SK-N-SH (cell line): ENCODE results near the gene NDEL1. TPM values are rescaled to one million over a fixed set of nuclear protein-coding genes. Genes with fewer than 3 reads are reported as not detected.

Source experiments
- CTCF ChIA-PET: fragments of 300-600, 350-600 bp; formaldehyde crosslinking; extraction: SDS; loops from one replicate; lab custom pipeline; 2021; lab: Yijun Ruan, JAX
- POLR2A ChIA-PET: fragments of 350-600 bp; sonication (Branson Sonifier 250); formaldehyde crosslinking; extraction: SDS; loops from one replicate; lab custom pipeline; 2020; ENCODE audit warnings: antibody characterized with exemption, inconsistent platforms; lab: Yijun Ruan, JAX
- DNase-seq: peaks from one replicate; pipeline ENCODE4 v3.0.0; 2012
- H2AFZ ChIP-seq: fragments of 200-600 bp; sonication (generic); 2 replicates; pipeline ENCODE4 v1.8.1; 2016; ENCODE audit warnings: antibody characterized with exemption, mild to moderate bottlenecking, low read depth
- H3F3A ChIP-seq: fragments of 200-600 bp; sonication (generic); replicated peaks from 2 replicates; pipeline ENCODE3; 2016; ENCODE audit warnings: antibody characterized with exemption, mild to moderate bottlenecking; ENCODE audit not compliant: insufficient read depth
- H3K27ac ChIP-seq, 2 experiments: fragments of 200-500 bp in 1 of 2; fragments of 200-600 bp in 1 of 2; sonication (Bioruptor generic) in 1 of 2; sonication (generic), shearing (Covaris generic) in 1 of 2; 2 replicates each; pipeline versions ENCODE4 v1.5.1 to v1.6.1; 2014 to 2016; ENCODE audit warnings: low read depth in 2 of 2, inconsistent platforms in 1 of 2, low read length in 1 of 2, mild to moderate bottlenecking in 1 of 2, mixed read lengths in 1 of 2
- H3K27me3 ChIP-seq: fragments of 200-600 bp; sonication (generic), shearing (Covaris generic); 2 replicates; pipeline ENCODE4 v1.6.1; 2016; ENCODE audit warnings: mixed run types; ENCODE audit not compliant: insufficient read depth
- H3K36me3 ChIP-seq, 2 experiments: fragments of 200-500 bp in 1 of 2; fragments of 200-600 bp in 1 of 2; sonication (Bioruptor generic) in 1 of 2; sonication (generic) in 1 of 2; replicated peaks in 1 of 2; 2 replicates each; pipeline versions ENCODE3 to v1.5.1; 2014 to 2016; ENCODE audit warnings: low read length in 1 of 2, mild to moderate bottlenecking in 1 of 2; ENCODE audit not compliant: insufficient read depth in 2 of 2, control insufficient read depth in 1 of 2
- H3K4me1 ChIP-seq, 2 experiments: fragments of 200-500 bp in 1 of 2; fragments of 200-600 bp in 1 of 2; sonication (Bioruptor generic) in 1 of 2; sonication (generic), shearing (Covaris generic) in 1 of 2; 2 replicates each; pipeline versions ENCODE4 v1.5.1 to v1.6.1; 2014 to 2016; ENCODE audit warnings: low read depth in 1 of 2, low read length in 1 of 2, mixed run types in 1 of 2; ENCODE audit not compliant: insufficient read depth in 2 of 2, control insufficient read depth in 1 of 2
- H3K4me2 ChIP-seq: fragments of 200-600 bp; sonication (generic), shearing (Covaris generic); 2 replicates; pipeline ENCODE4 v1.6.1; 2017; ENCODE audit warnings: mixed run types
- H3K4me3 ChIP-seq, 2 experiments: fragments of 200-500 bp in 1 of 2; fragments of 200-600 bp in 1 of 2; sonication (Bioruptor generic) in 1 of 2; sonication (generic), shearing (Covaris generic) in 1 of 2; 2 replicates each; pipeline versions ENCODE4 v1.5.1 to v1.8.1; 2014 to 2016; ENCODE audit warnings: low read depth in 2 of 2, inconsistent platforms in 1 of 2, low read length in 1 of 2, mild to moderate bottlenecking in 1 of 2, mixed read lengths in 1 of 2, moderate library complexity in 1 of 2
- H3K79me2 ChIP-seq: fragments of 200-600 bp; sonication (generic); 2 replicates; pipeline ENCODE4 v1.8.1; 2017; ENCODE audit warnings: mild to moderate bottlenecking; ENCODE audit not compliant: insufficient read depth
- H3K9ac ChIP-seq: fragments of 200-600 bp; sonication (generic); 2 replicates; pipeline ENCODE4 v1.6.1; 2017; ENCODE audit warnings: mixed run types
- H3K9me2 ChIP-seq: fragments of 200-600 bp; sonication (generic); 2 replicates; pipeline ENCODE4 v1.6.1; 2017; ENCODE audit warnings: mixed run types
- H3K9me3 ChIP-seq: fragments of 200-600 bp; sonication (generic); 2 replicates; pipeline ENCODE4 v1.6.1; 2017; ENCODE audit warnings: mixed run types, mild to moderate bottlenecking, moderate library complexity
- H4K20me1 ChIP-seq: fragments of 200-600 bp; sonication (generic); 2 replicates; pipeline ENCODE4 v1.6.1; 2017; ENCODE audit warnings: mild to moderate bottlenecking, mixed run types; ENCODE audit not compliant: insufficient read depth
- CTCF ChIP-seq: fragments of 200-600 bp; sonication (generic); IDR thresholded peaks from 2 replicates; pipeline ENCODE4 v1.6.1; 2017; ENCODE audit warnings: antibody characterized with exemption, mild to moderate bottlenecking, moderate library complexity
- EP300 ChIP-seq, 2 experiments: IDR thresholded peaks; 2 replicates each; pipeline versions ENCODE4 v1.4.0 to v1.6.1; 2012; ENCODE audit warnings: borderline replicate concordance in 1 of 2, low read depth in 1 of 2, low read length in 1 of 2
- FOXJ3 ChIP-seq: sonication (generic); formaldehyde crosslinking; IDR thresholded peaks from 2 replicates; pipeline ENCODE4 v1.5.1; 2020; ENCODE audit warnings: mild to moderate bottlenecking, missing genetic modification reagents
- FOXM1 ChIP-seq: IDR thresholded peaks from 2 replicates; pipeline ENCODE4 v1.4.0; 2012; ENCODE audit warnings: low read depth, mild to moderate bottlenecking
- GABPA ChIP-seq: IDR thresholded peaks from 2 replicates; pipeline ENCODE4 v1.4.0; 2012; ENCODE audit warnings: low read depth, mild to moderate bottlenecking
- GATA2 ChIP-seq: sonication (generic); formaldehyde crosslinking; IDR thresholded peaks from 2 replicates; pipeline ENCODE4 v1.5.0; 2020; ENCODE audit warnings: mild to moderate bottlenecking, missing genetic modification reagents
- JUND ChIP-seq: IDR thresholded peaks from 2 replicates; pipeline ENCODE4 v1.4.0; 2012
- NFIC ChIP-seq: IDR thresholded peaks from 2 replicates; pipeline ENCODE4 v1.4.0; 2012; ENCODE audit warnings: borderline replicate concordance
- RCOR1 ChIP-seq: fragments of 150-350 bp; IDR thresholded peaks from 2 replicates; pipeline ENCODE4 v1.6.1; 2017; ENCODE audit warnings: antibody characterized with exemption, low read length
- REST ChIP-seq: IDR thresholded peaks from 2 replicates; pipeline ENCODE4 v1.6.1; 2012; ENCODE audit warnings: mild to moderate bottlenecking, low read depth, low read length, moderate library complexity
- RFX5 ChIP-seq: IDR thresholded peaks from 2 replicates; pipeline ENCODE4 v1.6.1; 2012; ENCODE audit warnings: mild to moderate bottlenecking, improper control_type of control experiment, low read length
- SIN3A ChIP-seq: IDR thresholded peaks from 2 replicates; pipeline ENCODE4 v1.6.1; 2012; ENCODE audit warnings: low read depth, mild to moderate bottlenecking, low read length, moderate library complexity, borderline replicate concordance
- TCF12 ChIP-seq: IDR thresholded peaks from 2 replicates; pipeline ENCODE4 v1.4.0; 2012
- TEAD4 ChIP-seq: IDR thresholded peaks from 2 replicates; pipeline ENCODE4 v1.4.0; 2012; ENCODE audit warnings: mild to moderate bottlenecking, borderline replicate concordance; ENCODE audit not compliant: insufficient read depth
- WGBS: methylation state at CpG from one replicate; pipeline ENCODE4 v1.1.6; 2017; ENCODE audit warnings: low lambda C conversion rate; 5-methylcytosine and 5-hydroxymethylcytosine counted together
- polyA plus RNA-seq, 3 experiments: library from polyadenylated mRNA; depleted of rRNA; stranded (reverse); fragments of >200 nt; gene quantifications; 2 replicates each; pipeline ENCODE4 v1.2.3, GENCODE V29; 2012
- TF ChIP-seq, protein P1 (sequence below): IDR thresholded peaks from 2 replicates; pipeline ENCODE4 v1.4.0; 2012; ENCODE audit warnings: low read depth, borderline replicate concordance
- TF ChIP-seq, protein P2 (sequence below): fragments of 150-350 bp; IDR thresholded peaks from 2 replicates; pipeline ENCODE4 v1.6.1; 2016; ENCODE audit warnings: mild to moderate bottlenecking, low read depth, low read length
- TF ChIP-seq, protein P3 (sequence below): IDR thresholded peaks from 2 replicates; pipeline ENCODE4 v1.4.0; 2012; ENCODE audit warnings: low read depth

The NDEL1 gene
- polyA plus RNA-seq, 1 of the 3 experiments (the other 2 are of a cell fraction) = 49.5 TPM

GRCh38 chr17:8506145-8506544 is 70.5 kb downstream of the NDEL1 start:
- H2AFZ ChIP-seq = no peak overlapping the region
- H3K27me3 ChIP-seq = no peaks in the 10 kb centered on the region
- WGBS = 89% methylated on average over 14 of the region's 14 CpGs
- no peaks in the 10 kb centered on the region for H3K4me1 ChIP-seq
- no peaks in the 10 kb centered on the region for H4K20me1 ChIP-seq
- H3F3A ChIP-seq = peaks cover 6% of the 10 kb centered on the region
- ChIA-PET POLR2A (no interaction called here), CTCF (no interaction called here)
- no peak overlapping the region for H3K4me2 ChIP-seq
- no peak overlapping the region for H3K4me3 ChIP-seq
- H3K9me2 ChIP-seq = no peaks in the 10 kb centered on the region
- no peak for DNase-seq
- TF ChIP-seq GATA2 = no peak
- no peak for TF ChIP-seq EP300 (IDR thresholded peaks at IDR 0.05; ENCODE audit: borderline replicate concordance in 1 of 2, low read depth in 1 of 2, low read length in 1 of 2)
- TF ChIP-seq SIN3A = no peak
- TF ChIP-seq TCF12 = no peak
- TF ChIP-seq NFIC = no peak
- TF ChIP-seq, all 33 proteins: peak for 0
- Histone ChIP-seq H3K27ac (no peak overlapping the region), H3K79me2 (no peaks in the 10 kb centered on the region), H3K9ac (no peak overlapping the region), H3K9me3 (no peaks in the 10 kb centered on the region), H3K36me3 (peaks cover 57 to 62% of the 10 kb centered on the region in 2 experiments)

- WGBS = 97% methylated on average over 11 of the region's 11 CpGs
- ChIA-PET CTCF (no interaction called here), POLR2A (no interaction called here)
- H3F3A ChIP-seq = peaks cover 3% of the 10 kb centered on the region
- H3K27ac ChIP-seq = no peak overlapping the region
- H3K79me2 ChIP-seq = no peaks in the 10 kb centered on the region
- H3K4me2 ChIP-seq = no peak overlapping the region
- no peaks in the 10 kb centered on the region for H3K9me2 ChIP-seq
- no peak overlapping the region for H2AFZ ChIP-seq
- no peaks in the 10 kb centered on the region for H3K9me3 ChIP-seq
- no peaks in the 10 kb centered on the region for H3K27me3 ChIP-seq
- no peak overlapping the region for H3K9ac ChIP-seq
- H3K4me1 ChIP-seq = no peaks in the 10 kb centered on the region
- H4K20me1 ChIP-seq = no peaks in the 10 kb centered on the region
- H3K36me3 ChIP-seq = peaks cover 71 to 72% of the 10 kb centered on the region in 2 experiments
- no peak for TF ChIP-seq TEAD4
- TF ChIP-seq, protein P1, sequence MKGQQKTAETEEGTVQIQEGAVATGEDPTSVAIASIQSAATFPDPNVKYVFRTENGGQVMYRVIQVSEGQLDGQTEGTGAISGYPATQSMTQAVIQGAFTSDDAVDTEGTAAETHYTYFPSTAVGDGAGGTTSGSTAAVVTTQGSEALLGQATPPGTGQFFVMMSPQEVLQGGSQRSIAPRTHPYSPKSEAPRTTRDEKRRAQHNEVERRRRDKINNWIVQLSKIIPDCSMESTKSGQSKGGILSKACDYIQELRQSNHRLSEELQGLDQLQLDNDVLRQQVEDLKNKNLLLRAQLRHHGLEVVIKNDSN = no peak
- no peak for TF ChIP-seq EP300 (IDR thresholded peaks at IDR 0.05; ENCODE audit: borderline replicate concordance in 1 of 2, low read depth in 1 of 2, low read length in 1 of 2)
- TF ChIP-seq, protein P2, sequence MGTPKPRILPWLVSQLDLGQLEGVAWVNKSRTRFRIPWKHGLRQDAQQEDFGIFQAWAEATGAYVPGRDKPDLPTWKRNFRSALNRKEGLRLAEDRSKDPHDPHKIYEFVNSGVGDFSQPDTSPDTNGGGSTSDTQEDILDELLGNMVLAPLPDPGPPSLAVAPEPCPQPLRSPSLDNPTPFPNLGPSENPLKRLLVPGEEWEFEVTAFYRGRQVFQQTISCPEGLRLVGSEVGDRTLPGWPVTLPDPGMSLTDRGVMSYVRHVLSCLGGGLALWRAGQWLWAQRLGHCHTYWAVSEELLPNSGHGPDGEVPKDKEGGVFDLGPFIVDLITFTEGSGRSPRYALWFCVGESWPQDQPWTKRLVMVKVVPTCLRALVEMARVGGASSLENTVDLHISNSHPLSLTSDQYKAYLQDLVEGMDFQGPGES = no peak
- no peak for TF ChIP-seq FOXJ3
- TF ChIP-seq FOXM1 = no peak
- TF ChIP-seq, protein P3, sequence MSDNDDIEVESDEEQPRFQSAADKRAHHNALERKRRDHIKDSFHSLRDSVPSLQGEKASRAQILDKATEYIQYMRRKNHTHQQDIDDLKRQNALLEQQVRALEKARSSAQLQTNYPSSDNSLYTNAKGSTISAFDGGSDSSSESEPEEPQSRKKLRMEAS = no peak
- TF ChIP-seq GABPA = no peak
- no peak for TF ChIP-seq RFX5
- no peak for TF ChIP-seq NFIC
- TF ChIP-seq CTCF = no peak
- TF ChIP-seq JUND = no peak
- TF ChIP-seq RCOR1 = no peak
- TF ChIP-seq REST = no peak
- TF ChIP-seq, all 33 proteins: peak for 0
- no peak for DNase-seq
- H3K4me3 ChIP-seq = no peak overlapping the region
These were observed 79.1 kb downstream of the NDEL1 start for GRCh38 chr17:8514801-8515200.
